OCI-LY1 (cell line): Measurements from ENCODE around the gene MPG.

Source experiments
- EZH2 ChIP-seq: fragments of 200-600 bp; sonication (generic), shearing (Covaris generic); IDR thresholded peaks from 2 replicates; pipeline ENCODE4 v1.8.0; 2017; ENCODE audit warnings: borderline replicate concordance, mixed run types, mild to moderate bottlenecking, antibody characterized with exemption, low read length, moderate library complexity, mixed read lengths
- TF ChIP-seq, protein P1 (sequence below): fragments of 200-600 bp; sonication (generic), shearing (Covaris generic); IDR thresholded peaks from 2 replicates; pipeline ENCODE4 v1.5.1; 2017; ENCODE audit warnings: mild to moderate bottlenecking, antibody characterized with exemption, low read length, moderate library complexity, mixed read lengths

DNA sequence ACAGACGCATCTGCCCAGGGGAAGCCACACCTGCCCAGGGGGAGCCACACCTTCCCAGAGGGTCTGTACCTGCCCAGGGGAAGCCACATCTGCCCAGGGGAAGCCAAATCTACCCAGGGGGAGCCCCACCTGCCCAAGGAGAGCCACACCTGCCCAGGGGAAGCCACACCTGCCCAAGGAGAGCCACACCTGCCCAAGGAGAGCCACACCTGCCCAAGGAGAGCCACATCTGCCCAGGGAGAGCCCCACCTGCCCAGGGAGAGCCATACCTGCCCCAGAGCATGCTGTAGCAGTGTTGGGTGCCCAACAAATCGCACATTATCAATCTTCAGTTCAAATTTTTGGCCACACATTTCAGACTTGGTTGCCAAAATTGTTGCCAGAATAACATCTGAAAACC lies 40.8 kb downstream of the MPG start:
- TF ChIP-seq, protein P1, sequence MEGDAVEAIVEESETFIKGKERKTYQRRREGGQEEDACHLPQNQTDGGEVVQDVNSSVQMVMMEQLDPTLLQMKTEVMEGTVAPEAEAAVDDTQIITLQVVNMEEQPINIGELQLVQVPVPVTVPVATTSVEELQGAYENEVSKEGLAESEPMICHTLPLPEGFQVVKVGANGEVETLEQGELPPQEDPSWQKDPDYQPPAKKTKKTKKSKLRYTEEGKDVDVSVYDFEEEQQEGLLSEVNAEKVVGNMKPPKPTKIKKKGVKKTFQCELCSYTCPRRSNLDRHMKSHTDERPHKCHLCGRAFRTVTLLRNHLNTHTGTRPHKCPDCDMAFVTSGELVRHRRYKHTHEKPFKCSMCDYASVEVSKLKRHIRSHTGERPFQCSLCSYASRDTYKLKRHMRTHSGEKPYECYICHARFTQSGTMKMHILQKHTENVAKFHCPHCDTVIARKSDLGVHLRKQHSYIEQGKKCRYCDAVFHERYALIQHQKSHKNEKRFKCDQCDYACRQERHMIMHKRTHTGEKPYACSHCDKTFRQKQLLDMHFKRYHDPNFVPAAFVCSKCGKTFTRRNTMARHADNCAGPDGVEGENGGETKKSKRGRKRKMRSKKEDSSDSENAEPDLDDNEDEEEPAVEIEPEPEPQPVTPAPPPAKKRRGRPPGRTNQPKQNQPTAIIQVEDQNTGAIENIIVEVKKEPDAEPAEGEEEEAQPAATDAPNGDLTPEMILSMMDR = no peak
- TF ChIP-seq EZH2 = no peak
